NCI-H1105 (cell line): Measurements from ENCODE around the gene SCNN1G.

Experiments
- DNase-seq: peaks from one replicate; lab custom pipeline; 2025; lab: John Stamatoyannopoulos, UW

Gene SCNN1G

GRCh38 chr16:23152386-23153178 is 30.0 kb upstream of the SCNN1G start:
- no peak for DNase-seq

GRCh38 chr16:23155445-23156049 is 27.0 kb upstream of the SCNN1G start:
- no peak for DNase-seq

DNA sequence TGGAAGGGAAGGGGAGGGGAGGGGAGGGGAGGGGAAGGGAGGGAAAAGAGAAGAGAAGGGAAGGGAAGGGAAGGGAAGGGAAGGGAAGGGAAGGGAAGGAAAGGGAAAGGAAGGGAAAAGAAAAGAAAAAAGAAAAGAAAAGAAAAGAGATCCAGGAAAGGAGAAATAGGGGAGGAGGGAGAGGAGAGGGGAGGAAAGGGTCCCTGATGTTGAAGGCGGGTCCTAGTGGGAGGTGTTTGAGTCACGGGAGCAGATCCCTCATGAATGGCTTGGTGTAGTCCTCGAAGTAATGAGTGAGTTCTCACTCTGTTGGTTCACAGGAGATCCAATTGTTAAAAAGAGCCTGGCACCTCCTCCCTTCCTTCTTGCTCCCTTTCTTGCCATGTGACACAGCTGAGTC is 26.4 kb upstream of the SCNN1G start:
- DNase-seq: no peak

GRCh38 chr16:23156946-23157460 is 25.5 kb upstream of the SCNN1G start:
- no peak for DNase-seq

GRCh38 chr16:23158114-23158513 is 24.4 kb upstream of the SCNN1G start:
- DNase-seq: no peak

DNA sequence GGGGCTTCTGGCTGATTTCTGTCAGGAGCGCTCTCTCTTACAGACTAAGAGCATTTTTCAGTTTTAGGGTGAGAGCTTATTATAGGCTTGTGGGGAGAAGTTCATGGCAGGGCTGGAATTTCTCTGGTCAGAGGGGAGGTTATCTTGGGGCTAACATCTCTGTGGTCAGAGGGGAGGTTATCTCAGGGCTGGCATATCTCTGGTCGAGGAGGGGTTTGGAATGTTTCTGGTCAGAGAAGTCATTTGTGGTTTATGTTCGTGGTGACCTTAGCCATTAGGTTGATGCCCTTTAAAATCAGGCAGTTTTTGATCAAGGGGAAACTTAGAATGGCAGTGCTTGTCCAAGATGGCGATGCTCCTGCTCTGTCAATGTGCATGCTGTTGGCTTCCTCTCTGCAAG is 22.5 kb upstream of the SCNN1G start:
- DNase-seq: no peak

DNA sequence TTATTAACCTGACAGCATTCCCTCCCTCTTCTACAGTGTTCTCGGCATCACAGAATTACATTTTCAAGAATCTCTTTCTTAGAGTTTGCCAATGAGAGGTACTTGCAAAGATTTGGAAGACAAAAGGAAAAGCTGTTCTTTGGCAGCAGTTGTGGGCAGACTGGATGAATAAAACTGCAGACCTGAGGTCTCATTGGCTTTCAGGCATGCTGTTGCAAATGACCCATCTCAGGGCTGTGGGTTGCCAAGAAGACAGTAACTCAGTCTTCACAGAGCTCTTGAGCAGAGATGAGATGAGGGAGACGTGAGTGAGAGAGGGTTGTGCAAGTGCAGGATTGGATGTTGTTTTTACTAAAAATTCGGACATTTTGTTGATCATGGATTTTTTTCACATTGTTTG is 22.0 kb upstream of the SCNN1G start:
- no peak for DNase-seq

DNA sequence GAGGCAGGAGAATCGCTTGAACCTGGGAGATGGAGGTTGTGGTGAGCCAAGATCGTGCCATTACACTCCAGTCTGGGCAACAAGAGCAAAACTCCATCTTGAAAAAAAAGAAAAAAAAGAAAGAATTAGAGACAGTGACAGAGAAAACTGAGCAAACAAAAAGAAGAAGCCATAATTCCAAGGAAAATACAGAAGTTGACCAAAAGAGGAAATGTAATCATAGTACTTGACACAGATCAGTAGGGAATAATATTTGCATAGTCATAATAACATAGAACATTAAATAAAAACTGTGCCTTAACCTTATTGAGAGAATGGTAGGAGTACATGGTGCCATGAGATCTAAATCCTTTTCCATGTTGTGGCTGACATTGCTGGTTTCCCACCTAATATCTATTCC is 18.6 kb upstream of the SCNN1G start:
- no peak for DNase-seq

DNA sequence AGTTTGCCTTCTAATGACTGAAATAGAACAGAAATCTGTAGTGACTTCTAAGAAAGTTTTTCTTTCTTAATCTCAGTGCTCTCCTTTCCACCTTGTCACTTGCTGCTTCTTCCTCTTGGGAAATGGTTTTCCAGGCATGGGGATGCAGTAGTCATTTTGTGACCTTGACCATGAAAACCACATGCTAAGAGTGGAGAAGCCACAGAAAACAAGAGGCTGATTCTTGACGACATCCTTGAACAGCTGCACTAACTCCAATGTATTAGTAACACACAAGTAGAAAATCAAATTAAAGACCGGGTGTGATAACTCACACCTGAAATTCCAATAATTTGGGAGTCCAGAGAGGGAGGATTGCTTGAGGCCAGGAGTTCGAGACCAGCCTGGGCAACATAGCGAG is 17.8 kb upstream of the SCNN1G start:
- DNase-seq: no peak

- DNase-seq: no peak
These were observed 10.0 kb upstream of the SCNN1G start for GRCh38 chr16:23172583-23172982.

- DNase-seq: no peak
These were observed 9.6 kb upstream of the SCNN1G start for GRCh38 chr16:23172994-23173393.

GRCh38 chr16:23174622-23175021 is 7.9 kb upstream of the SCNN1G start:
- DNase-seq: no peak

- DNase-seq: no peak
These were observed 6.9 kb upstream of the SCNN1G start for GRCh38 chr16:23175651-23176050.

GRCh38 chr16:23181506-23181905 is 1.0 kb upstream of the SCNN1G start:
- DNase-seq: no peak

GRCh38 chr16:23182206-23182678 is 303 bp upstream of the SCNN1G start:
- DNase-seq: peak; percentile 89

DNA sequence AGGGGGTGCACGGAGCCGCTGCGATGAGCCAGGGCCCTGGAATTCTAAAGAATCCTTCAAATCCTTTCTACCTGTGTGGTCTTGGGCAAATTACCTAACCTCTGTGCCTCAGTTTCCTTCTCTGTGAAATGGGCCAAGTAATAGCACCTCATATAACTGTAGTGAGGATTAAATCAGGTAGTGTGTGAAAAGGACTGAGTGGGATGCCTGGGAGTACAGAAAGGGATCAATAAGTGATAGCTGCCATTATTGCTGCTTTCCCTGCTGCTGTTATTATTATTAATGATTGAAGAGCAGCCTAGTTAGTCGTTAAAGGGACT is 958 bp downstream of the SCNN1G start:
- no peak for DNase-seq

DNA sequence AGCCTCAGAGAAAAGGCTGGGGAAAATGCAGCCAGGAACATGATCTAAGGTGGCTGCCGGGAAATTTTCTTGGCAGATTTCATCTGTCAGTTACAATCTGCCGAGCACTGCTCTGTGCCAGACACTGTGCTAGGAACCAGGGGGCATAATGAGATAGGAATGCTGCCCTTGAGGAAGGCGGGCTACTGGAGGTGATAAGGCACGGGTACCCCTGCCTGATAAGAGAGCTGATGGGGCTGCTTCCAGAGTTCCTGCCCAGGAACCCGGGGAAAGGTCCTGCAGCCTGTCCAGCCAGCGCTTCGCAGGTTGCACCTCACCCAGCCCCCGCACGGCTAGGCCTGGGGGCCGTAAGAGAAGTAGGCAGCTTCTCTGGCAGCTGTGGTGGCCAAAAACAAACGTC is 3.1 kb downstream of the SCNN1G start:
- no peak for DNase-seq

GRCh38 chr16:23186171-23186570 is 3.6 kb downstream of the SCNN1G start:
- no peak for DNase-seq

DNA sequence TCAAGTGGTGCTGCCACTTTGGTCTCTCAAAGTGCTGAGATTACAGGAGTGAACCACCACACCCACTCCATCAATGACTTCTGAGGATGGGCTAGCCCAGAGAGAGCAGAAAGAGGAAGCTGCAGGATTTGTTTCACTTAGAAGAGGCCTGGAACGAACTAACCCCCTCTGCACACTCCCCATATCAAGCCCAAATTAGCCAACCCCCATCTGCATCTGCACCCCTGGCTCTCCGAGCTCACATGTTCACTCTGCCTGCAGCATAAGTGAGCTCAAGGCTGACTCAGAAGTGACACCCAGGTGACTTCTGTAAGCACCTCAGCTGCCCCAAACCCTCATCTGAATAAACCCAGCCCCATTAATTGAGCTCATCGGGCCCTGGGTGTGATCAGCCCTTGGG is 4.8 kb downstream of the SCNN1G start:
- DNase-seq: no peak

- DNase-seq: no peak
These were observed 6.4 kb downstream of the SCNN1G start for GRCh38 chr16:23188911-23189310.

DNA sequence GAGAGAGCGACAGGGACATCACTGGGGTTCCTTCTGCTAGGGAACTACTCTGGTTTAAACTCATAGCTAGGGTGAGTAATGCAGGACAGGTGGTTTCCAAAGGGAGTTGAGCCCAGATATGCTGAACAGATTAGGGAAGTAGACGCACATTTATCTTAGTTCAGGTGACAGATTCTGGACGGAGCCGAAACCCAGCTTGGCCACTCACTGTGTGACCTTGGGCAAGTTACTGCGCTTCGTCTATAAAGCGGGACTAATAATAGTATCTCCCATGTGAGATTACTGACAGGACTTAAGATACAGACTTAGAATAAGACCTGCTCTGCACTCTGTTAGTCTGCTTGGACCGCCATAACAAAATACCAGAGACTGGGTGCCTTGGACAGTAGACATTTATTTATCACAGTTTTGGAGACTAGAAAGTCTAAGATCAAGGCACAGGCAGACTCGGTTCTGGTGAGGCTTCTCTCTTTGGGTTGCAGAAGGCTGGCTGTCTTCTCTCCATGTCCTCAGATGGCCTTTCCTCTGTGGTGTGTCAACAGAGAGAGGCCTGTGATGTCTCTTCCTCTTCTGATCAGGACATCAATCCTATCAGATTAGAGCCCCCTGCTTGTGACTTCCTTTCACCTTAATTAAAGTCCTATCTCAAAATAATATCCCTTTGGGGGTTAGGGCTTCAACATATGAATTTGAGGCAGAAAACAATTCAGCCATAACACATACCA is 12.1 kb downstream of the SCNN1G start:
- DNase-seq: no peak

DNA sequence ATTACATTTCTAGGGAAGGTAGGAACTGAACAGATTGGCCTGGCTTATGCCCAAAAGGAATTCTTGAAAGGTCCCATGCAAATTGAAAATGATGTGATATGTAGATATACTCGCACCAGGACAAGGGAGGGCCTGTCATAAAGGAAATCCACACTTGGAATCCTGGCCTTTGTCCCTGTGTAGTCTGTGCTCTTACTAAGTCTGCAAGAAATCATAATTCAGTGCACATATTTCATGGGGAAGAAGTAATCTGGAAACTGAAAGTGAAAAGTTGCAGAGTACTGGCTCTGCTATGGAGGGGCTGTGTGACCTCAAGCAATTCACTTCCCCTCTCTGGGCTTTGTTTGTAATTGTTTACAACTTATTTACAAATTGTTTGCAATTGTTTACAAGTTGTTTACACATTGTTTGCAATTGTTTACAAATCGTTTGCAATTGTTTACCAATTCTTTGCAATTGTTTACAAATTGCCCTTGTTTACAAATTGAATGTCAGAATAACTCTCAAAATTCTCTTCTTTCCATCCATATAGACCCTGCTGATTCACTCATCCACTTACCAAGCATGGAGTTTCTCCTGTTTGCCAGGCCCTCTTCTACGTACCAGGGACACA is 12.9 kb downstream of the SCNN1G start:
- DNase-seq: no peak

DNA sequence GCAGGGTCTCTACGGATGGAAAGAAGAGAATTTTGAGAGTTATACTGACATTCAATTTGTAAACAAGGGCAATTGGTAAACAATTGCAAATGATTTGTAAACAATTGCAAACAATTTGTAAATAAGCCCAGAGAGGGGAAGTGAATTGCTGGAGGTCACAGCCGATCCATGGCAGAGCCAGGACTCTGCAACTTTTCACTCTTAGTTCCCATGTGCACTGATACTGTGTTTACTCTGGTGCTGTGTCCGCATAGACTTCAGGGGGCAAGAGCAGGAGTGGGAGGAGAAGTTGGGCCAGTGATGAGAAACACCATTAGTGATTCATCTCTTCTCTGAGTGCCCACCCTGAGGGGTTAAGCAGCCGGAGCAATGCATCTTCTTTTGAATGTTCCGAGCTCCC is 14.0 kb downstream of the SCNN1G start:
- DNase-seq: no peak
